ENCODE data around the gene CACNB2. TPM values are rescaled to one million over a fixed set of nuclear protein-coding genes. Genes with fewer than 3 reads are reported as not detected.

CACNB2 gene
- total RNA-seq, 6 experiments from 2014 or later = not detected

DNA sequence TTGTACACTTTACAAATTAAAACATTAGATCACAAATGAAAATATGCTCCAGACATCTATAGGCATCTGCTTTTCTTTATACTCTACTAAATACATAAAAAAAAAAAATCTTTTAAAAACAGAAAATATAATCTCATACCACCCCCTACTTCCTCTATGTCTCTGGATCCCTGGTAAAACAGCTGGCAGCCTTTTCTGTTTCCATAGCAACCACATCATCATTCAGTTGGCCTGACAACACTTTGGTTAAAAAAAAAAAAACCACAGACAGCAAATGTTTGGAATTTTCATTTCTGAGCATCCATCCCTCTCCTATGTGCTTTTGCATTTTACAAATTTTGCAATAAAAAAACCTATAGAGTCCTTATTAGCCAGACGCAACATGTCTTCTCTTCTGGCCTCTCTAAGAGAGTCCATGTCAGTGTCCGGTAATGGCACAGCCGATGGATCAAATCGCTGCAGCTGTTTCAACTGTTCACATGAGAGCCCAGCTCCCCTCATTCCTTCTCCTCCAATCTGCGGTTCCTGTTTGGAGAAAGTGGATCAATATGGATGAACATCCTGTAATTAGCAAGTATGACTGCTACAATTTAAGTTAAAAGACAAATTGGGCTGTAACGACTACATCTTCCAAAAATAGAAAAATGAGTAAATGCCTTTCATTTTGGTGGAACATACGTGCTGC is 405.5 kb downstream of the CACNB2 start:
- Mint-ChIP-seq H3K27ac (no peak overlapping the region; the same call in 1 of the 2 replicates), H3K27me3 (ENCODE audit: insufficient read depth) (no peaks in the 10 kb centered on the region; the same call in 1 of the 2 replicates), H3K36me3 (ENCODE audit: low read depth) (0 out of 2 replicates have a peak, but pooled peaks cover 3% of the 10 kb centered on the region), H3K4me3 (no peak overlapping the region), H3K4me1 (ENCODE audit: low read depth) (peaks cover 7% of the 10 kb centered on the region), H3K9me3 (no peaks in the 10 kb centered on the region)
- TF ChIP-seq, protein P1, sequence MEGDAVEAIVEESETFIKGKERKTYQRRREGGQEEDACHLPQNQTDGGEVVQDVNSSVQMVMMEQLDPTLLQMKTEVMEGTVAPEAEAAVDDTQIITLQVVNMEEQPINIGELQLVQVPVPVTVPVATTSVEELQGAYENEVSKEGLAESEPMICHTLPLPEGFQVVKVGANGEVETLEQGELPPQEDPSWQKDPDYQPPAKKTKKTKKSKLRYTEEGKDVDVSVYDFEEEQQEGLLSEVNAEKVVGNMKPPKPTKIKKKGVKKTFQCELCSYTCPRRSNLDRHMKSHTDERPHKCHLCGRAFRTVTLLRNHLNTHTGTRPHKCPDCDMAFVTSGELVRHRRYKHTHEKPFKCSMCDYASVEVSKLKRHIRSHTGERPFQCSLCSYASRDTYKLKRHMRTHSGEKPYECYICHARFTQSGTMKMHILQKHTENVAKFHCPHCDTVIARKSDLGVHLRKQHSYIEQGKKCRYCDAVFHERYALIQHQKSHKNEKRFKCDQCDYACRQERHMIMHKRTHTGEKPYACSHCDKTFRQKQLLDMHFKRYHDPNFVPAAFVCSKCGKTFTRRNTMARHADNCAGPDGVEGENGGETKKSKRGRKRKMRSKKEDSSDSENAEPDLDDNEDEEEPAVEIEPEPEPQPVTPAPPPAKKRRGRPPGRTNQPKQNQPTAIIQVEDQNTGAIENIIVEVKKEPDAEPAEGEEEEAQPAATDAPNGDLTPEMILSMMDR (IDR thresholded peaks at IDR 0.05) = no peak
- DNase-seq = no peak

DNA sequence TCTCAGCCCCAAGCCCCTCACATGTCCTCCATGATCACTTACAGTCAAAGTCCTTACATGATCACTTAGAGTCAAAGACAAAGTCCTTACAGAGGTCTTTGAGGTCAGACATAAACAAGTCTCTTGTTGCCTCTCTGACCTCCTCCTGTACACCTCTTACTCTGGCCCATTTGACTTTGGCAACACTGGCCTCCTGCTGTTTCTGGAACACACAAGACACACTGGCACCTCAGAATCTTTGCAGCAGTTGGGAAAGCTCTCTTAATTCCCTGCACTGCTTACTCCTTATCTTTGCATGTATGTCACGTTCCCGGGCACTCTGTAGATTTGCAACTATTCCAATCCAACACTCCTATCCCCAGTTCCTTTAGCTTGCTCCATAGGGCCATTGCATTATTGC is 408.9 kb downstream of the CACNB2 start:
- H3K27ac Mint-ChIP-seq = no peak overlapping the region
- H3K9me3 Mint-ChIP-seq = no peaks in the 10 kb centered on the region
- no peak for DNase-seq
- TF ChIP-seq, protein P1 (IDR thresholded peaks at IDR 0.05) = no peak
- H3K27me3 Mint-ChIP-seq (ENCODE audit: insufficient read depth) = no peaks in the 10 kb centered on the region; the same call in 1 of the 2 replicates
- H3K4me1 Mint-ChIP-seq (ENCODE audit: low read depth) = no peaks in the 10 kb centered on the region
- no peak overlapping the region for H3K4me3 Mint-ChIP-seq
- peaks cover 8% of the 10 kb centered on the region; the same call in 1 of the 2 replicates for H3K36me3 Mint-ChIP-seq (ENCODE audit: low read depth)

DNA sequence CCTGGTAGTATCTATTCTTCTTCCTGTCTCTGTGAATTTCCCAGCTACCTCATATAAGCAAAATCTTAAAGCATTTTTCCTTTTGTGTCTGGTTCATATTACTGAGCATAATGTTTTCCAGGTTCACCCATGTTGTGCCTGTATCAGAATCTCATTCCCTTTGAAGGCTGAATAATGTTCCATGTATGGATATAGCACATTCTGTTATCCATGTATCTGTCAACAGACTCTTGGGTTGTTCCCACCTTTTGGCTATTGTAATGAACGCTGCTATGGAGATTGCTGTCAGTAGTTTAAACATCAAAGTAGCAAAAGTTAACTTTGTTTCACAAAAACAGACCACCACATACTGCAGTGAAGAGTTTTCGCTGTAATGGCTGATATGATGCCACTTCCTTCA is 411.2 kb downstream of the CACNB2 start:
- Mint-ChIP-seq H3K27me3 (ENCODE audit: insufficient read depth) (no peaks in the 10 kb centered on the region; the same call in 1 of the 2 replicates), H3K4me1 (ENCODE audit: low read depth) (no peaks in the 10 kb centered on the region), H3K36me3 (ENCODE audit: low read depth) (peaks cover 5% of the 10 kb centered on the region; the same call in 1 of the 2 replicates), H3K27ac (no peak overlapping the region), H3K9me3 (no peaks in the 10 kb centered on the region), H3K4me3 (no peak overlapping the region)
- no peak for DNase-seq
- TF ChIP-seq, protein P1 (IDR thresholded peaks at IDR 0.05) = no peak

DNA sequence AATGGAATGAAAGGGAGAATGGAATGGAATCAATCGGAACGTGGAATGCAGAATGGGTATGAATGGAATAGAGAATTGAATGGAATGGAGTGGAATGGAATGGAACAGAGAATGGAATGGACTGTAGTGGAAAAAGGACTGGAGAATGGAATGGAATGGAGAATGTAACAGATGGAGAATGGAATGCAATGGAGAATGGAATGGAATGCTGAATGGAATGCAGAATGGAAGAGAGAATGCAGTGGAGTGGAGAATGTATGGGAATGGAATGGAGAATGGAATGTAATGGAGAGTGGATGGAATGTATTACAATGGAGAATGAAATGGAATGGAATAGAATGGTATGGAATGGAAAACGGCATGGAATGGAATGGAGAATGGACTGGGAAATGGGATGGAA is 414.3 kb downstream of the CACNB2 start:
- no peaks in the 10 kb centered on the region for H3K27me3 Mint-ChIP-seq (ENCODE audit: insufficient read depth)
- H3K4me1 Mint-ChIP-seq (ENCODE audit: low read depth) = no peaks in the 10 kb centered on the region
- peaks cover 5% of the 10 kb centered on the region; the same call in 1 of the 2 replicates for H3K36me3 Mint-ChIP-seq (ENCODE audit: low read depth)
- TF ChIP-seq, protein P1 (IDR thresholded peaks at IDR 0.05) = no peak
- H3K9me3 Mint-ChIP-seq = no peaks in the 10 kb centered on the region
- DNase-seq = no peak
- H3K27ac Mint-ChIP-seq = no peak overlapping the region
- no peak overlapping the region for H3K4me3 Mint-ChIP-seq

DNA sequence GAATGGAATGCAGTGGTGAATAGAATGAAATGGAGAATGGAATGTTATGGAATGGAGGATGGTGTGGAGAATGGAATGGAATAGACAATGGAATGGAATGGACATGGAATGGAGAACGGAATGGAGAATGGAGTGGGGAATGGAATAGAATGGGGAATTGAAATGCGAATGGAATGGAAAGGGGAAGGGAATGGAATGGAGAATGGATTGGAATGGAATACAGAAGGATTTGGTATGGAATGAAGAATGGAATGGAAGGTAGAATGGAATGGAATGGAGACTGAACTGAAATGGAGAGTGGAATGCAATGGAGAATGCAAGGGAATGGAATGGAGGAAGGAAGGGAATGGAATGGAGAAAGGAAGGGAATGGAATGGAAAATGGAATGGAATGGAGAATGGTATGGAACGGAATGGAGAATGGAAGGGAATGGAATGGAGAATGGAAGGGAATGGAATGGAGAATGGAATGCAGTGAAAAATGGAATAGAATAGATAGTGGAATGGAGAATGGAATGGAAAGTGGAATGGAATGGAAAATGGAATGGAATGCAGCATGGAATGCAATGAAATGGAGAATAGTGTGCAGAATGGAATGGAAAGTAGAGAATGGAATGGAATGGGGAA is 416.4 kb downstream of the CACNB2 start:
- H3K4me1 Mint-ChIP-seq (ENCODE audit: low read depth) = no peaks in the 10 kb centered on the region
- no peaks in the 10 kb centered on the region for H3K27me3 Mint-ChIP-seq (ENCODE audit: insufficient read depth)
- DNase-seq = no peak
- TF ChIP-seq, protein P1 (IDR thresholded peaks at IDR 0.05) = no peak
- H3K9me3 Mint-ChIP-seq = no peaks in the 10 kb centered on the region
- no peak overlapping the region for H3K4me3 Mint-ChIP-seq
- no peak overlapping the region for H3K27ac Mint-ChIP-seq
- no peaks in the 10 kb centered on the region for H3K36me3 Mint-ChIP-seq (ENCODE audit: low read depth)

Measured in HFFc6 (cell line).